ENCODE data around the gene IZUMO1. TPM values are rescaled to one million over a fixed set of nuclear protein-coding genes. Genes with fewer than 3 reads are reported as not detected.
A peak's percentile ranks its signal among the peaks of the same experiment; 100 is the strongest.

IZUMO1 gene
- total RNA-seq, 1 donor from 2014 or later = 0.19 TPM

DNA sequence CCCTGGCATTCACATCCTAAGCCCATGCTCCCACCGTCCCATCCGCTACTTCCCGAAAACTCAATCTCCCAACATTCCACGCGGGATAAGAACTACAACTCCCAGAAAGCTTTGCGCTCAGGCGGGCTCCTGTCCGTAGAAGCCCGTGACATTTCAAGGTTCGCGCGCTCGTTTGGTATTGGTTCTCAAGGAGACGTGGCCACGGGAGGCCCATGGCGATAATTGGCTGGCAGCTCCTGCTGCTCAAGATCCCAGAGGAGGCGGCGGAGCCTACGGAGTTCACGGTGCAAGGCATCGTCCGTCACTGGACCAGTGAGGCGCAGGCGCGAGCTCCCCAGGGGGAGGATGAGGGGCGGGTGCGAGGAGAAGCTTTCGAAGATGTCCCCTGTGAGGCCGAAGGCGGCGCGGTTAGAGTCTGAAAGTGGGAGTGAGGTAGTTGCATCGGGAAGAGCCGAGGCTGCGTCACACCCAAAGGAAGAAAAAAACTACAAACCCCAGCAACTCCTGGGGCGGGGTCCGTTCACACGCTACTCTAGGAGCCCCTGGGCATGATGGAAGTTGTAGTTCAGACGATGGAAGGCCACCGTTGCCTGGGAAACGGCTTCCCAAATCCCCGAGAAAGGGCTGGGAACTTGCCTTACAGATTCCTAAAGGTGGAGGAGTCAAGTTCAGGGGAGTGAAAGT is 26.0 kb downstream of the IZUMO1 start:
- no peak overlapping the region for H3K9ac ChIP-seq
- no peaks in the 10 kb centered on the region for H3K36me3 Mint-ChIP-seq
- no peaks in the 10 kb centered on the region for H3K9me3 Mint-ChIP-seq
- H3K27ac Mint-ChIP-seq = peak overlapping the region; percentile 99
- H3K27me3 Mint-ChIP-seq (ENCODE audit: insufficient read depth, low read depth) = peaks cover 14% of the 10 kb centered on the region
- peak overlapping the region; percentile 97 for H3K4me3 Mint-ChIP-seq
- H3K27me3 ChIP-seq = no peaks in the 10 kb centered on the region
- H3K4me2 ChIP-seq = peak overlapping the region; percentile 61
- DNase-seq (ENCODE audit: low spot score) = peak; percentile 100
- H3K9me3 ChIP-seq (ENCODE audit: low read depth) = no peaks in the 10 kb centered on the region
- no peaks in the 10 kb centered on the region for H3K79me2 ChIP-seq (ENCODE audit: low read depth)
- H2AFZ ChIP-seq (replicated peaks) = peak overlapping the region; percentile 74
- peaks cover 17% of the 10 kb centered on the region for H3F3A ChIP-seq (ENCODE audit: low read depth)
- H3K4me3 ChIP-seq = peak overlapping the region; percentile 62
- H3K36me3 ChIP-seq = no peaks in the 10 kb centered on the region
- H3K4me1 Mint-ChIP-seq = peaks cover 55% of the 10 kb centered on the region
- no peaks in the 10 kb centered on the region for H4K20me1 ChIP-seq (ENCODE audit: low read depth)
- peaks cover 13% of the 10 kb centered on the region for H3K4me1 ChIP-seq
- H3K27ac ChIP-seq = no peak overlapping the region
- no peak for TF ChIP-seq EZH2 (IDR thresholded peaks at IDR 0.05)
- TF ChIP-seq EZH2phosphoT487 (IDR thresholded peaks at IDR 0.05) = no peak
- TF ChIP-seq, protein P1, sequence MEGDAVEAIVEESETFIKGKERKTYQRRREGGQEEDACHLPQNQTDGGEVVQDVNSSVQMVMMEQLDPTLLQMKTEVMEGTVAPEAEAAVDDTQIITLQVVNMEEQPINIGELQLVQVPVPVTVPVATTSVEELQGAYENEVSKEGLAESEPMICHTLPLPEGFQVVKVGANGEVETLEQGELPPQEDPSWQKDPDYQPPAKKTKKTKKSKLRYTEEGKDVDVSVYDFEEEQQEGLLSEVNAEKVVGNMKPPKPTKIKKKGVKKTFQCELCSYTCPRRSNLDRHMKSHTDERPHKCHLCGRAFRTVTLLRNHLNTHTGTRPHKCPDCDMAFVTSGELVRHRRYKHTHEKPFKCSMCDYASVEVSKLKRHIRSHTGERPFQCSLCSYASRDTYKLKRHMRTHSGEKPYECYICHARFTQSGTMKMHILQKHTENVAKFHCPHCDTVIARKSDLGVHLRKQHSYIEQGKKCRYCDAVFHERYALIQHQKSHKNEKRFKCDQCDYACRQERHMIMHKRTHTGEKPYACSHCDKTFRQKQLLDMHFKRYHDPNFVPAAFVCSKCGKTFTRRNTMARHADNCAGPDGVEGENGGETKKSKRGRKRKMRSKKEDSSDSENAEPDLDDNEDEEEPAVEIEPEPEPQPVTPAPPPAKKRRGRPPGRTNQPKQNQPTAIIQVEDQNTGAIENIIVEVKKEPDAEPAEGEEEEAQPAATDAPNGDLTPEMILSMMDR (IDR thresholded peaks at IDR 0.05) = no peak

DNA sequence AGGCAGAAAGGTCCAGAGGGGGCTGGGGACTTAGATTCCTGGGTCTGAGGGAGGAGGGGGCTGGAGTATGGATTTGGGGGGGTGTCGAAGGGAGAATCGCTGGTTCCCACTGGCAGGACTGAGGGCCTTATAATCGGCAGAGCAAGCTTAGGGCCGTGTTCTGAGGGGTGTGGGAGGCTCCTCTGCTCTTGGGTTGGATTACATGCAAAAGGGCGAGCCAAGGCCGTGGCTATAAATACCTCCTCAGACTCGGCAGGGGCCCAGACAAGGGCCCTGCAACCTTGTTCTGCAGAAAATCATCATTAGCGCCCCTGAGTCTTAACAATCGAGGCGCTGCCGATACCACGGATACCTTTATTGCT is 26.5 kb downstream of the IZUMO1 start:
- H3K27me3 Mint-ChIP-seq (ENCODE audit: insufficient read depth, low read depth) = peaks cover 14% of the 10 kb centered on the region
- no peaks in the 10 kb centered on the region for H3K9me3 ChIP-seq (ENCODE audit: low read depth)
- H3K27ac ChIP-seq = no peak overlapping the region
- H3K27ac Mint-ChIP-seq = peak overlapping the region; percentile 99
- H3K9ac ChIP-seq = no peak overlapping the region
- TF ChIP-seq EZH2 (IDR thresholded peaks at IDR 0.05) (no peak), EZH2phosphoT487 (IDR thresholded peaks at IDR 0.05) (no peak)
- TF ChIP-seq, protein P1 (IDR thresholded peaks at IDR 0.05) = no peak
- peaks cover 55% of the 10 kb centered on the region for H3K4me1 Mint-ChIP-seq
- H3K36me3 Mint-ChIP-seq = no peaks in the 10 kb centered on the region
- peak overlapping the region; percentile 97 for H3K4me3 Mint-ChIP-seq
- H4K20me1 ChIP-seq (ENCODE audit: low read depth) = no peaks in the 10 kb centered on the region
- H3K27me3 ChIP-seq = no peaks in the 10 kb centered on the region
- peak overlapping the region; percentile 62 for H3K4me3 ChIP-seq
- no peak overlapping the region for H2AFZ ChIP-seq (replicated peaks)
- peak overlapping the region; percentile 61 for H3K4me2 ChIP-seq
- H3F3A ChIP-seq (ENCODE audit: low read depth) = peaks cover 22% of the 10 kb centered on the region
- DNase-seq (ENCODE audit: low spot score) = no peak
- peaks cover 13% of the 10 kb centered on the region for H3K4me1 ChIP-seq
- H3K36me3 ChIP-seq = no peaks in the 10 kb centered on the region
- H3K79me2 ChIP-seq (ENCODE audit: low read depth) = no peaks in the 10 kb centered on the region
- H3K9me3 Mint-ChIP-seq = no peaks in the 10 kb centered on the region

DNA sequence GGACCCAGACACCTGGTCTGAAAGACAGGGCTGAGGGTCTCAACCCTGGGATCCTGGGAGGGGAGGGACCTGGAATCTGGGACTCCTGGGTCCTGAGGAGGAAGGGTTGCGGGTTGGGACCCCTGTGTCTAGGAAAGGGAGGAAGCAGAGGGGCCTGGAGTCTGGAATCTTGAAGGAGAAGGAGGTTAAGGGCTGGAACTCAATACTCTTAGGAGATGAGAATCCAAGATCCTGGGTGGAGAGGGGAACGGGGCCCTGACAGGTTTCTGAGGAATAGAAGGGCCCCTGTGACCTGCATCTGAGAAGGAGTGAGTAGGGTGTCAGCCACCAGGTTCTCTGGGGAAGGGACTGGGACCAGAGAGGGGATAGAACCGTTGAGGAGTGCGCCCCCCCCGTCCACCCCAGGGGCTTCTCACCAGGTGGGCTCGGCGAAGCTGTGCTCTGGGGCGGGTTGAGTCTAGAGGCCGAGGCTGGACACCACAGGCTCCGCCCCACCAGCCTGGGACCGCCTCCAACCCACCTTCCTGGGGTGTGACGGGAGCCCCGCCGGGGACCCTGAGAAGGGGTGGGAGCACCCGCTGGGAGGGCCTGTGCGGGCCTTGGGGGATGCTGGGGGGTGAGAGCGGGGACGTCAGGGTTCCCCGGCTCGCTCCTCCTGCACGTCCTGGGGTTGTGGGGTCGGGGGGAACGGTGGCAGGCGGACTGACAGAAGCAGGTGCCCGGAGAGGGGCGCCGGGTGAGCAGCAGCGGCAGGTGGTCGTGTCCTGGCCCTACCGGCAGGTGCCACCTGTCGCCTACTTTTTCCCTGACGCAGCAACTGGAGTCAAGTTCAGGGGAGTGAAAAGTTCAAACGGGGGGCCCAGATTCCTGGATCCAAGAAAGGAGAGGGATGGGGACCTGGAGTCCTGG is 27.2 kb downstream of the IZUMO1 start, which contains the start of gene MAMSTR:
Gene MAMSTR (minus strand): TSS at position 463 of the 909 bp plus-strand sequence. CDS start 694 bp downstream, outside the sequence.
- Histone ChIP-seq H3K4me1 (peaks cover 13% of the 10 kb centered on the region), H3K27me3 (no peaks in the 10 kb centered on the region), H2AFZ (replicated peaks) (no peak within 1 kb of the TSS), H3K79me2 (ENCODE audit: low read depth) (no peaks in the 10 kb centered on the region), H3K36me3 (no peaks in the 10 kb centered on the region), H3K4me2 (peak within 1 kb of the TSS; percentile 61), H3K4me3 (peak within 1 kb of the TSS; percentile 62), H3K9ac (no peak within 1 kb of the TSS), H3K9me3 (ENCODE audit: low read depth) (no peaks in the 10 kb centered on the region), H3K27ac (no peak within 1 kb of the TSS), H4K20me1 (ENCODE audit: low read depth) (no peaks in the 10 kb centered on the region), H3F3A (ENCODE audit: low read depth) (peaks cover 26% of the 10 kb centered on the region)
- peak within 1 kb of the TSS; percentile 97 for H3K4me3 Mint-ChIP-seq
- peaks cover 56% of the 10 kb centered on the region for H3K4me1 Mint-ChIP-seq
- H3K36me3 Mint-ChIP-seq = no peaks in the 10 kb centered on the region
- DNase-seq (ENCODE audit: low spot score) = no peak
- peaks cover 11% of the 10 kb centered on the region for H3K27me3 Mint-ChIP-seq (ENCODE audit: insufficient read depth, low read depth)
- TF ChIP-seq, protein P1 (IDR thresholded peaks at IDR 0.05) = no peak
- no peak for TF ChIP-seq EZH2 (IDR thresholded peaks at IDR 0.05)
- TF ChIP-seq EZH2phosphoT487 (IDR thresholded peaks at IDR 0.05) = no peak
- no peaks in the 10 kb centered on the region for H3K9me3 Mint-ChIP-seq
- H3K27ac Mint-ChIP-seq = peak within 1 kb of the TSS; percentile 99

Data from neural progenitor cell (in vitro differentiated cells).